ENCODE data around the gene CMSS1. TPM values are rescaled to one million over a fixed set of nuclear protein-coding genes. Genes with fewer than 3 reads are reported as not detected.

The CMSS1 gene
- total RNA-seq, 1 experiment from 2014 or later: 70.6 TPM

DNA sequence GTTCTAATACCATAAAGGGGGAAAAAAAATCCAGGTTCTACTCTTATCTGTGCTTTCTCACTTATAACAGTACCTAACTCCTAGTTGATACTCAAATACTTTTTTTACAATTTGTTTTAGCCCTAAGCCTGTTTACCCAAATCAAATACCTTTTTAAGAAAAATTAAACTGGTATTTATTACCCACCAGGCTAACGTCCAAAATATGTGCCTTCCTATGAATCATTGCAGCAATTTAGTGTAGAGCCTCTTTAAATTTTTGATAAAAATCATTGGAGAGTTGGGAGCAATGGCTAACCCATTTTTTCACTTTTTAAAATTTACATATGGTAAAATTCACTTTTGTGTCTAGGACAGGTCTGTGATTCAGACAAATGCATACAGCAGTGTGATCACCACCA lies 268.7 kb downstream of the CMSS1 start:
- ATAC-seq (no peak), DNase-seq (ENCODE audit: low spot score) (no peak)
- no peak overlapping the region for H3K4me3 Mint-ChIP-seq
- ChIA-PET POLR2A (interaction anchor here (0.6 kb wide), 1 partner anchor 255 kb away, joined by 5 read pairs; no protein-coding TSS in a partner anchor), CTCF (interaction anchor here (1.4 kb wide), 1 partner anchor 243 kb away, joined by 5 read pairs; no protein-coding TSS in a partner anchor)
- H3K4me1 Mint-ChIP-seq: peaks cover 45% of the 10 kb centered on the region
- TF ChIP-seq, protein P1, sequence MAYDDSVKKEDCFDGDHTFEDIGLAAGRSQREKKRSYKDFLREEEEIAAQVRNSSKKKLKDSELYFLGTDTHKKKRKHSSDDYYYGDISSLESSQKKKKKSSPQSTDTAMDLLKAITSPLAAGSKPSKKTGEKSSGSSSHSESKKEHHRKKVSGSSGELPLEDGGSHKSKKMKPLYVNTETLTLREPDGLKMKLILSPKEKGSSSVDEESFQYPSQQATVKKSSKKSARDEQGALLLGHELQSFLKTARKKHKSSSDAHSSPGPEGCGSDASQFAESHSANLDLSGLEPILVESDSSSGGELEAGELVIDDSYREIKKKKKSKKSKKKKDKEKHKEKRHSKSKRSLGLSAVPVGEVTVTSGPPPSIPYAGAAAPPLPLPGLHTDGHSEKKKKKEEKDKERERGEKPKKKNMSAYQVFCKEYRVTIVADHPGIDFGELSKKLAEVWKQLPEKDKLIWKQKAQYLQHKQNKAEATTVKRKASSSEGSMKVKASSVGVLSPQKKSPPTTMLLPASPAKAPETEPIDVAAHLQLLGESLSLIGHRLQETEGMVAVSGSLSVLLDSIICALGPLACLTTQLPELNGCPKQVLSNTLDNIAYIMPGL (CRISPR knock-in tag; IDR thresholded peaks at IDR 0.05): no peak
- no peak for TF ChIP-seq SP1 (CRISPR knock-in tag; conservative IDR thresholded peaks at IDR 0.05)
- TF ChIP-seq SMAD3 (CRISPR knock-in tag; IDR thresholded peaks at IDR 0.05; ENCODE audit: borderline replicate concordance): no peak
- TF ChIP-seq JUN (CRISPR knock-in tag; IDR thresholded peaks at IDR 0.05): no peak
- TF ChIP-seq, protein P2, sequence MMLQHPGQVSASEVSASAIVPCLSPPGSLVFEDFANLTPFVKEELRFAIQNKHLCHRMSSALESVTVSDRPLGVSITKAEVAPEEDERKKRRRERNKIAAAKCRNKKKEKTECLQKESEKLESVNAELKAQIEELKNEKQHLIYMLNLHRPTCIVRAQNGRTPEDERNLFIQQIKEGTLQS (CRISPR knock-in tag; conservative IDR thresholded peaks at IDR 0.05): no peak
- no peaks in the 10 kb centered on the region for H3K27me3 Mint-ChIP-seq (ENCODE audit: low read depth)
- no peaks in the 10 kb centered on the region for H3K36me3 Mint-ChIP-seq
- no peak overlapping the region for H3K27ac Mint-ChIP-seq
- H3K9me3 Mint-ChIP-seq: no peaks in the 10 kb centered on the region

DNA sequence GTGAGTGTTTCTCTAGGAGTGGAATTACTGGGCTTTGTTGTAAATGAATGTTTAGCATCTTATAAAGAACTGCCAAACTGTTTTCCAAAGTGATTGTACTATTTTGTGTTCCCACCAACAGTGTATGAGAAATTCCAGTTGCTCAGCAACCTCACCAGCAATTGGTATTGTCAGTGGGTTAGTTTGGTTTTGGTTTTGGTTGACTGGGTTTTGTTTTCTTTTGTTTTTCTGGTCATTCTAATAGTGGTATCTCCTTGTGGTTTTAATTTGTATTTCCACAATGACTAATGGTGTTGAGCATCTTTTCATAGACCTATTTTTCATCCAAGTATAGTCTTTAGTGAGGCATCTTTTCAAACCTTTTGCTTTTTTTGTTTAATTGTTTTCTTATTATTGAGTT lies 269.5 kb downstream of the CMSS1 start:
- Mint-ChIP-seq H3K27ac (peak overlapping the region; percentile 26), H3K4me1 (peaks cover 45% of the 10 kb centered on the region), H3K4me3 (no peak overlapping the region), H3K9me3 (no peaks in the 10 kb centered on the region), H3K27me3 (ENCODE audit: low read depth) (no peaks in the 10 kb centered on the region), H3K36me3 (no peaks in the 10 kb centered on the region)
- TF ChIP-seq ZNF396 (CRISPR knock-in tag; IDR thresholded peaks at IDR 0.05; ENCODE audit: borderline replicate concordance) (no peak), HMGA2 (CRISPR knock-in tag; IDR thresholded peaks at IDR 0.05) (no peak), CBFB (CRISPR knock-in tag; IDR thresholded peaks at IDR 0.05; ENCODE audit: low read depth) (no peak), ELF4 (CRISPR knock-in tag; IDR thresholded peaks at IDR 0.05; ENCODE audit: low read depth) (no peak), NR3C1 (CRISPR knock-in tag; conservative IDR thresholded peaks at IDR 0.05; ENCODE audit: low read depth) (no peak), ZNF416 (CRISPR knock-in tag; IDR thresholded peaks at IDR 0.05) (no peak), FOXP1 (CRISPR knock-in tag; IDR thresholded peaks at IDR 0.05; ENCODE audit: borderline replicate concordance) (no peak), NFATC4 (CRISPR knock-in tag; IDR thresholded peaks at IDR 0.05) (no peak)
- TF ChIP-seq, protein P3, sequence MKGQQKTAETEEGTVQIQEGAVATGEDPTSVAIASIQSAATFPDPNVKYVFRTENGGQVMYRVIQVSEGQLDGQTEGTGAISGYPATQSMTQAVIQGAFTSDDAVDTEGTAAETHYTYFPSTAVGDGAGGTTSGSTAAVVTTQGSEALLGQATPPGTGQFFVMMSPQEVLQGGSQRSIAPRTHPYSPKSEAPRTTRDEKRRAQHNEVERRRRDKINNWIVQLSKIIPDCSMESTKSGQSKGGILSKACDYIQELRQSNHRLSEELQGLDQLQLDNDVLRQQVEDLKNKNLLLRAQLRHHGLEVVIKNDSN (CRISPR knock-in tag; IDR thresholded peaks at IDR 0.05): no peak
- CTCF ChIA-PET: interaction anchor here (1.2 kb wide), 1 partner anchor 18 kb away, joined by 3 read pairs; no protein-coding TSS in a partner anchor
- no peak for DNase-seq (ENCODE audit: low spot score)
- POLR2A ChIA-PET: no interaction called here
- no peak for ATAC-seq

DNA sequence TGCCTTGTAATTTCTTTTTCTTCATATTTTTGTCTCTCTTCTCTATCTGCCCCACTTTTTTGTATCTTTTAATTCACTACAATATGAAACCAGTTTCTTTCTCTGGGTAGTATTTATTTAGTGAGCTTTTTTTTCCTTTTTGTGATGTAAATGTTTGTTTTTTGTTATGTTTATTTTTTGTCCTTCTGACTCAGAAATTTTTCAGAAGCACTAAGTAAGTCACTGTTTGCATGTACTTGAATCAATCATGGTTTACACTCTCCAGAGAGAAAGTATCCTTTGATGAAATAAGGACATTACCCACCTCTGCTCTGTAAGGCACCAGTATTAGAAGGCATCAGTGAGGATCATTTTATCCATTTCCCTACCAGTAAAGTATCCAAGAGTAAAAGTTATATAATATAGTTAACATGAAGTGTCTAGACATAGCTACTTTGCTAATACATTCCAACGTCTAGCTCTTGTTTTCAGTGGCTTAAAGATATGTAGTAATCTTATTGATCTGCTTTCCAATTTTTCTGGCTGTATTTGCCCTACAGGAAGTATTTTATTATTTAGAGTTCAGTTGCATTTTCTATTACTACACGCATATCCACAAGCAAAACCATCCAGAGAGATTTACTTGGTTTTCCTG lies 271.2 kb downstream of the CMSS1 start:
- Mint-ChIP-seq H3K9me3 (no peaks in the 10 kb centered on the region), H3K4me1 (peaks cover 45% of the 10 kb centered on the region), H3K27me3 (ENCODE audit: low read depth) (no peaks in the 10 kb centered on the region), H3K36me3 (no peaks in the 10 kb centered on the region), H3K27ac (peak overlapping the region; percentile 31), H3K4me3 (peak overlapping the region; percentile 8)
- POLR2A ChIA-PET: no interaction called here
- CTCF ChIA-PET: interaction anchor here (0.9 to 3.1 kb wide), 6 partner anchors 20 to 257 kb away, joined by 3 to 20 read pairs (median 7); partner anchors contain the start of gene TBC1D23
- DNase-seq (ENCODE audit: low spot score) (no peak), ATAC-seq (no peak; the same call in 1 of the 2 replicates)
- TF ChIP-seq, protein P4, sequence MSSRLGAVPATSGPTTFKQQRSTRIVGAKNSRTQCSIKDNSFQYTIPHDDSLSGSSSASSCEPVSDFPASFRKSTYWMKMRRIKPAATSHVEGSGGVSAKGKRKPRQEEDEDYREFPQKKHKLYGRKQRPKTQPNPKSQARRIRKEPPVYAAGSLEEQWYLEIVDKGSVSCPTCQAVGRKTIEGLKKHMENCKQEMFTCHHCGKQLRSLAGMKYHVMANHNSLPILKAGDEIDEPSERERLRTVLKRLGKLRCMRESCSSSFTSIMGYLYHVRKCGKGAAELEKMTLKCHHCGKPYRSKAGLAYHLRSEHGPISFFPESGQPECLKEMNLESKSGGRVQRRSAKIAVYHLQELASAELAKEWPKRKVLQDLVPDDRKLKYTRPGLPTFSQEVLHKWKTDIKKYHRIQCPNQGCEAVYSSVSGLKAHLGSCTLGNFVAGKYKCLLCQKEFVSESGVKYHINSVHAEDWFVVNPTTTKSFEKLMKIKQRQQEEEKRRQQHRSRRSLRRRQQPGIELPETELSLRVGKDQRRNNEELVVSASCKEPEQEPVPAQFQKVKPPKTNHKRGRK (CRISPR knock-in tag; IDR thresholded peaks at IDR 0.05; ENCODE audit: borderline replicate concordance): no peak
- no peak for TF ChIP-seq ZNF219 (CRISPR knock-in tag; IDR thresholded peaks at IDR 0.05; ENCODE audit: borderline replicate concordance)
- TF ChIP-seq, protein P1 (CRISPR knock-in tag; IDR thresholded peaks at IDR 0.05): no peak
- TF ChIP-seq NR2C2 (CRISPR knock-in tag; IDR thresholded peaks at IDR 0.05): no peak
- no peak for TF ChIP-seq CBFB (CRISPR knock-in tag; IDR thresholded peaks at IDR 0.05; ENCODE audit: low read depth)
- TF ChIP-seq, protein P2 (CRISPR knock-in tag; conservative IDR thresholded peaks at IDR 0.05): no peak
- TF ChIP-seq, protein P5, sequence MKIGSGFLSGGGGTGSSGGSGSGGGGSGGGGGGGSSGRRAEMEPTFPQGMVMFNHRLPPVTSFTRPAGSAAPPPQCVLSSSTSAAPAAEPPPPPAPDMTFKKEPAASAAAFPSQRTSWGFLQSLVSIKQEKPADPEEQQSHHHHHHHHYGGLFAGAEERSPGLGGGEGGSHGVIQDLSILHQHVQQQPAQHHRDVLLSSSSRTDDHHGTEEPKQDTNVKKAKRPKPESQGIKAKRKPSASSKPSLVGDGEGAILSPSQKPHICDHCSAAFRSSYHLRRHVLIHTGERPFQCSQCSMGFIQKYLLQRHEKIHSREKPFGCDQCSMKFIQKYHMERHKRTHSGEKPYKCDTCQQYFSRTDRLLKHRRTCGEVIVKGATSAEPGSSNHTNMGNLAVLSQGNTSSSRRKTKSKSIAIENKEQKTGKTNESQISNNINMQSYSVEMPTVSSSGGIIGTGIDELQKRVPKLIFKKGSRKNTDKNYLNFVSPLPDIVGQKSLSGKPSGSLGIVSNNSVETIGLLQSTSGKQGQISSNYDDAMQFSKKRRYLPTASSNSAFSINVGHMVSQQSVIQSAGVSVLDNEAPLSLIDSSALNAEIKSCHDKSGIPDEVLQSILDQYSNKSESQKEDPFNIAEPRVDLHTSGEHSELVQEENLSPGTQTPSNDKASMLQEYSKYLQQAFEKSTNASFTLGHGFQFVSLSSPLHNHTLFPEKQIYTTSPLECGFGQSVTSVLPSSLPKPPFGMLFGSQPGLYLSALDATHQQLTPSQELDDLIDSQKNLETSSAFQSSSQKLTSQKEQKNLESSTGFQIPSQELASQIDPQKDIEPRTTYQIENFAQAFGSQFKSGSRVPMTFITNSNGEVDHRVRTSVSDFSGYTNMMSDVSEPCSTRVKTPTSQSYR (CRISPR knock-in tag; IDR thresholded peaks at IDR 0.05): no peak
